GM20000 (cell line): ENCODE results near the gene CTSO.

Experiments
- DNase-seq: peaks from one replicate; pipeline ENCODE4 v3.0.0; 2012; ENCODE audit warnings: low spot score
- TF ChIP-seq, protein P1 (sequence below): IDR thresholded peaks from 2 replicates; pipeline ENCODE4 v1.5.1; 2012; ENCODE audit warnings: mild to moderate bottlenecking, control low read depth; ENCODE audit errors: extremely low read depth, missing control alignments

Gene CTSO

DNA sequence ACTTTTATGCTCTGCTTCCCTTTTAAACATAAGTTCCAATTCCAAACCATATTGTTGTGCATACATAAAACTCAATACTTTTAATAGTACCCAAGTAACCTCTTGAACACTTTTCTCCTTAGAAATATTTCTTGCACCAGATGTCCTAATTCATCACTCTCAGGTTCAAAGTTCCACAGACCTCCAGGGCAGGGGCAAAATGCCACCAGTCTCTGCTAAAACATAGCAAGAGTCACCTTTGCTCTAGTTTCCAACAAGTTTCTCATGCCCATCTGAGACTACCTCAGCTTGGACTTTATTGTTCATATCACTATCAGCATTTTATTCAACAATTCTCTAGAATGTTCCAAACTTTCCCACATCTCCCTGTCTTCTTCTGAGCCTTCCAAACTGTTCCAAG is 73.9 kb downstream of the CTSO start:
- TF ChIP-seq, protein P1, sequence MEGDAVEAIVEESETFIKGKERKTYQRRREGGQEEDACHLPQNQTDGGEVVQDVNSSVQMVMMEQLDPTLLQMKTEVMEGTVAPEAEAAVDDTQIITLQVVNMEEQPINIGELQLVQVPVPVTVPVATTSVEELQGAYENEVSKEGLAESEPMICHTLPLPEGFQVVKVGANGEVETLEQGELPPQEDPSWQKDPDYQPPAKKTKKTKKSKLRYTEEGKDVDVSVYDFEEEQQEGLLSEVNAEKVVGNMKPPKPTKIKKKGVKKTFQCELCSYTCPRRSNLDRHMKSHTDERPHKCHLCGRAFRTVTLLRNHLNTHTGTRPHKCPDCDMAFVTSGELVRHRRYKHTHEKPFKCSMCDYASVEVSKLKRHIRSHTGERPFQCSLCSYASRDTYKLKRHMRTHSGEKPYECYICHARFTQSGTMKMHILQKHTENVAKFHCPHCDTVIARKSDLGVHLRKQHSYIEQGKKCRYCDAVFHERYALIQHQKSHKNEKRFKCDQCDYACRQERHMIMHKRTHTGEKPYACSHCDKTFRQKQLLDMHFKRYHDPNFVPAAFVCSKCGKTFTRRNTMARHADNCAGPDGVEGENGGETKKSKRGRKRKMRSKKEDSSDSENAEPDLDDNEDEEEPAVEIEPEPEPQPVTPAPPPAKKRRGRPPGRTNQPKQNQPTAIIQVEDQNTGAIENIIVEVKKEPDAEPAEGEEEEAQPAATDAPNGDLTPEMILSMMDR: no peak
- no peak for DNase-seq

DNA sequence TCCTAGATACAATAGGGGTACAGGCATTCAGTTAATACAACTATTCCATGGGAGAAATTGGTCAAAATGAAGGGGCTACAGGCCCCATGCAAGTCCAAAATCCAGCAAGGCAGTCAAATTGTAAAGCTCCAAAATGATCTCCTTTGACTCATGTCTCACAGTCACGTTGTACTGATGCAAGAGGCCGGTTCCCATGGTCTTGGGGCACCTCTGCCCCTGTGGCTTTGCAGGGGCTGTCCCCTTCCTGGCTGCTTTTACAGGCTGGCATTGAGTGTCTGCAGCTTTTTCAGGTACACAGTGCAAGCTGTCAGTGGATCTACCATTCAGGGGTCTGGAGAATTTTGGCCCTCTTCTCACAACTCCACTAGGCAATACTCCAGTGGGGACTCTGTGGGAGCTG is 75.1 kb downstream of the CTSO start:
- no peak for DNase-seq
- TF ChIP-seq, protein P1: no peak

DNA sequence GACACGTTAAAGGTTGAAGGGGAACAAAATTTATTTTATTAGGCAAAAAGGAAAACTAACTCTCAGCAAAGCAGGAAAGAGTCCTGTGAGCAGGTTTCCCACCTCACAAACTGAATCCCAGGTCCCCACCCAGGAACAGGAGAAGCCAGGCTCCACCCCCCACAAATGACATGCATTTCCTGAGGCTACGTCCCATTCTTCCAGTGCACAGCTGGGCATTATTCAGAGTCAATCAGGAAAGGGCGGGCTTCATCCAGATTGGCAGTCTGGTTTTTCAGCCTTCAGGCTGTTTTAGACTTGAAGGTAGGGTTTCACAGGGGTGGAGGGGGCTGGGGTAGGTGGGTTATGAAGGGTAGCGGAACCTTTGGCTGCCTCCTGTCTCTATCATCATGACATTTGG is 75.7 kb downstream of the CTSO start:
- TF ChIP-seq, protein P1: no peak
- no peak for DNase-seq

DNA sequence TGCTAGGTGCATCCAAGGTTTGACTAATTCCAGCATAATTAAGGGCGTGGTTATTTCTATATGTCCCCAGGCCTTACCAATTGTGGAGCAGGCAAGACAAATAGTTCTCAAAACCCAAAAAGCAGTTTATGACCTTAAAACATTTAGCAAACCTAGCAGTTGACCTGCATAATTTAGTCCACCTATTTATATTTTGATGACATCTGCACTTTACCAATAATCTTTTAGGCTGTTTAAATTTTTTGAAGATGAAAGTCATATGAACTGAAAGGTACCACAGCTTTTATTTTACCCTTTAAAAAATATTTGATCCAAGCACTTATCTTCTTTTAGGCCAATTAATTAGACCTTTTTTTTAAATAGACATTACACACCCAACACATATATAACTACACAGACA is 77.8 kb downstream of the CTSO start:
- DNase-seq: no peak
- TF ChIP-seq, protein P1: no peak
